Caco-2 (cell line): ENCODE measurements around the gene FGFRL1. TPM values are rescaled to one million over a fixed set of nuclear protein-coding genes. Genes with fewer than 3 reads are reported as not detected.

Experiments used
- BruUV-seq: library from RNA; stranded (reverse); fragments of 400-500 nt; replicated peaks from 2 replicates; lab custom pipeline; 2021; lab: Mats Ljungman, UMichigan
- CTCF ChIA-PET: fragments of 300-600 bp; sonication (Branson Sonifier 250); formaldehyde crosslinking; loops from one replicate; lab custom pipeline; 2022; ENCODE audit warnings: antibody characterized with exemption; lab: Charles Lee
- POLR2A ChIA-PET: fragments of 300-600 bp; sonication (Branson Sonifier 250); formaldehyde crosslinking; loops from one replicate; lab custom pipeline; 2022; ENCODE audit warnings: antibody characterized with exemption; lab: Charles Lee
- DNase-seq, 2 experiments: peaks; one replicate each; pipeline versions ENCODE4 v3.0.0 to v3.0.0-alpha.2; 2020 to 2022
- H3K27me3 ChIP-seq: replicated peaks from 2 replicates; pipeline ENCODE4 v1.6.0; 2011; ENCODE audit warnings: low read length; ENCODE audit not compliant: control insufficient read depth, insufficient read depth
- H3K36me3 ChIP-seq: 2 replicates; pipeline ENCODE4 v1.5.1; 2011; ENCODE audit warnings: low read length; ENCODE audit not compliant: control insufficient read depth, insufficient read depth
- H3K4me1 ChIP-seq: fragments of 250-450 bp; sonication (Bioruptor Pico); 2 replicates; pipeline ENCODE4 v1.5.1; 2020; ENCODE audit warnings: mild to moderate bottlenecking
- H3K4me3 ChIP-seq: 2 replicates; pipeline ENCODE4 v1.5.1; 2011; ENCODE audit warnings: low read depth, mild to moderate bottlenecking, control low read depth, low read length
- H3K9me3 ChIP-seq: fragments of 250-450 bp; sonication (Bioruptor Pico); 2 replicates; pipeline ENCODE4 v1.5.1; 2020; ENCODE audit warnings: mild to moderate bottlenecking, moderate library complexity
- H3K27ac Mint-ChIP-seq: one replicate; pipeline ENCODE4 v1.8.0; 2022; ENCODE audit warnings: mixed read lengths; ENCODE audit not compliant: unreplicated experiment
- H3K27me3 Mint-ChIP-seq: one replicate; pipeline ENCODE4 v1.8.0; 2022; ENCODE audit warnings: mixed read lengths; ENCODE audit not compliant: insufficient read depth, unreplicated experiment
- H3K36me3 Mint-ChIP-seq: one replicate; pipeline ENCODE4 v1.8.0; 2022; ENCODE audit warnings: mild to moderate bottlenecking, mixed read lengths; ENCODE audit not compliant: insufficient read depth, unreplicated experiment
- H3K4me1 Mint-ChIP-seq: one replicate; pipeline ENCODE4 v1.8.0; 2022; ENCODE audit warnings: low read depth, mixed read lengths; ENCODE audit not compliant: unreplicated experiment
- H3K4me3 Mint-ChIP-seq: one replicate; pipeline ENCODE4 v1.8.0; 2022; ENCODE audit warnings: mild to moderate bottlenecking, moderate library complexity, mixed read lengths; ENCODE audit not compliant: unreplicated experiment
- H3K9me3 Mint-ChIP-seq: one replicate; pipeline ENCODE4 v1.8.0; 2022; ENCODE audit warnings: mixed read lengths; ENCODE audit not compliant: unreplicated experiment
- CTCF ChIP-seq, 2 experiments: fragments of 200-600 bp in 1 of 2; IDR thresholded peaks; 1 replicate in 1 of 2; 2 replicates in 1 of 2; pipeline versions ENCODE4 v1.5.1 to v1.8.0; 2011 to 2022; ENCODE audit warnings: antibody characterized with exemption in 1 of 2, control low read depth in 1 of 2, inconsistent platforms in 1 of 2, low read depth in 1 of 2, low read length in 1 of 2, mild to moderate bottlenecking in 1 of 2, moderate library complexity in 1 of 2; ENCODE audit not compliant: insufficient read depth in 1 of 2, severe bottlenecking in 1 of 2, unreplicated experiment in 1 of 2
- intact Hi-C: fragments of 100-400 bp; cut with micrococcal nuclease; formaldehyde crosslinking; loops from one replicate; pipeline ENCODE4 v1.10.0; 2022; ENCODE audit not compliant: unreplicated experiment
- total RNA-seq: library from RNA; stranded (reverse); gene quantifications from 2 replicates; pipeline ENCODE4 v1.2.3, GENCODE V29; 2022

The FGFRL1 gene
- total RNA-seq, 1 experiment from 2014 or later: 26.0 TPM

- no peak for TF ChIP-seq CTCF (IDR thresholded peaks at IDR 0.05; ENCODE audit: insufficient read depth in 1 of 2, low read depth in 1 of 2, low read length in 1 of 2, severe bottlenecking in 1 of 2, unreplicated experiment in 1 of 2)
- Mint-ChIP-seq H3K4me1 (no peaks in the 10 kb centered on the region), H3K36me3 (no peaks in the 10 kb centered on the region), H3K4me3 (peak overlapping the region; percentile 58), H3K9me3 (no peaks in the 10 kb centered on the region), H3K27me3 (peaks cover 9% of the 10 kb centered on the region), H3K27ac (no peak overlapping the region)
- H3K36me3 ChIP-seq: no peaks in the 10 kb centered on the region
- POLR2A ChIA-PET: no interaction called here
- no peaks in the 10 kb centered on the region for H3K4me1 ChIP-seq
- CTCF ChIA-PET: no interaction called here
- no TSS peak for BruUV-seq
- intact Hi-C loops: no loop called here
- no peaks in the 10 kb centered on the region for H3K27me3 ChIP-seq
- H3K9me3 ChIP-seq: no peaks in the 10 kb centered on the region
- no peak overlapping the region for H3K4me3 ChIP-seq
- peak in 1 of 2 experiments; percentile 42 for DNase-seq
These were observed 44.5 kb downstream of the FGFRL1 start for GRCh38 chr4:1055721-1056590.

GRCh38 chr4:1056671-1057402 lies 45.4 kb downstream of the FGFRL1 start:
- no peak for DNase-seq
- ChIA-PET CTCF (no interaction called here), POLR2A (no interaction called here)
- intact Hi-C loops: no loop called here
- Histone ChIP-seq H3K4me3 (no peak overlapping the region), H3K36me3 (no peaks in the 10 kb centered on the region), H3K9me3 (no peaks in the 10 kb centered on the region), H3K4me1 (no peaks in the 10 kb centered on the region), H3K27me3 (no peaks in the 10 kb centered on the region)
- Mint-ChIP-seq H3K27ac (no peak overlapping the region), H3K36me3 (no peaks in the 10 kb centered on the region), H3K4me3 (no peak overlapping the region), H3K4me1 (no peaks in the 10 kb centered on the region), H3K9me3 (no peaks in the 10 kb centered on the region), H3K27me3 (peaks cover 10% of the 10 kb centered on the region)
- no TSS peak for BruUV-seq
- no peak for TF ChIP-seq CTCF (IDR thresholded peaks at IDR 0.05; ENCODE audit: insufficient read depth in 1 of 2, low read depth in 1 of 2, low read length in 1 of 2, severe bottlenecking in 1 of 2, unreplicated experiment in 1 of 2)

DNA sequence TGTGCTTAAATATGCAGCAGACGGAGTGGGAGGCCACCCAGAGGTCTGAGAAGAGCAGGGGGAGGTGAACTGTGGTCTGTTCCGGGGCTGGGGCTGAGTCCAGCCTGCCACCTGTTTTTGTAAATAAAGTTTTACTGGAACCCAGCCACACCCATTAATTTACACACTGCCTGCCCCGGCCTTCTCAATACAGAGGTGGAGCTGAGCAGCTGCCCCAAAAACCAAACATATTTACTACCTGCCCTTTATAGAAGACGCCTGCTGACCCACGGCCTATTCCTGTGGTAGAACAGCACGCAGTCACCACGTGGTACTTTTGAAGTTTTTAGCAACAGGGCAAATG lies 45.9 kb downstream of the FGFRL1 start:
- CTCF ChIA-PET: no interaction called here
- DNase-seq: no peak

More for the DNA sequence above, 45.9 kb downstream of the FGFRL1 start:
- POLR2A ChIA-PET: no interaction called here
- Mint-ChIP-seq H3K4me3 (no peak overlapping the region), H3K9me3 (no peaks in the 10 kb centered on the region), H3K4me1 (no peaks in the 10 kb centered on the region), H3K36me3 (no peaks in the 10 kb centered on the region), H3K27me3 (peaks cover 14% of the 10 kb centered on the region), H3K27ac (no peak overlapping the region)
- Histone ChIP-seq H3K4me3 (no peak overlapping the region), H3K36me3 (no peaks in the 10 kb centered on the region), H3K4me1 (no peaks in the 10 kb centered on the region), H3K9me3 (no peaks in the 10 kb centered on the region), H3K27me3 (no peaks in the 10 kb centered on the region)
- no peak for TF ChIP-seq CTCF (IDR thresholded peaks at IDR 0.05; ENCODE audit: insufficient read depth in 1 of 2, low read depth in 1 of 2, low read length in 1 of 2, severe bottlenecking in 1 of 2, unreplicated experiment in 1 of 2)
- intact Hi-C loops: no loop called here
- BruUV-seq: no TSS peak
